SU-DHL-6 (cell line): Measurements from ENCODE around the gene ZSCAN1.

Experiments
- H2AFZ ChIP-seq: fragments of 200-600 bp; sonication (generic); 2 replicates; pipeline ENCODE4 v1.6.1; 2014; ENCODE audit warnings: low read depth, mild to moderate bottlenecking, moderate library complexity, mixed read lengths, antibody characterized with exemption, low read length; ENCODE audit not compliant: severe bottlenecking
- H3F3A ChIP-seq: fragments of 200-600 bp; shearing (Covaris generic); 2 replicates; pipeline ENCODE4 v1.6.0; 2016; ENCODE audit warnings: antibody characterized with exemption, mild to moderate bottlenecking; ENCODE audit not compliant: insufficient read depth
- H3K27ac ChIP-seq: fragments of 200-600 bp; sonication (generic); 2 replicates; pipeline ENCODE4 v1.5.1; 2016; ENCODE audit warnings: low read depth, mild to moderate bottlenecking, low read length, moderate library complexity, mixed read lengths
- H3K27me3 ChIP-seq: fragments of 200-600 bp; sonication (generic), shearing (Covaris generic); 2 replicates; pipeline ENCODE4 v1.6.0; 2014; ENCODE audit warnings: mild to moderate bottlenecking, low read length
- H3K36me3 ChIP-seq: fragments of 200-600 bp; sonication (generic); 2 replicates; pipeline ENCODE4 v1.6.1; 2014; ENCODE audit warnings: mild to moderate bottlenecking, low read length, mixed read lengths
- H3K4me2 ChIP-seq: fragments of 300-600, 200-600 bp; shearing (Covaris generic), sonication (generic); 2 replicates; pipeline ENCODE4 v1.6.0; 2014; ENCODE audit warnings: low read length, low read depth, mild to moderate bottlenecking; ENCODE audit not compliant: poor library complexity, severe bottlenecking
- H3K4me3 ChIP-seq: fragments of 200-600 bp; sonication (generic); 2 replicates; pipeline ENCODE4 v1.5.1; 2014; ENCODE audit warnings: antibody characterized with exemption, low read length, mild to moderate bottlenecking, mixed read lengths; ENCODE audit not compliant: insufficient read depth, poor library complexity, severe bottlenecking
- H3K79me2 ChIP-seq: fragments of 200-600 bp; sonication (generic); 2 replicates; pipeline ENCODE4 v1.6.1; 2014; ENCODE audit warnings: mild to moderate bottlenecking, low read length, moderate library complexity; ENCODE audit not compliant: insufficient read depth
- H3K9ac ChIP-seq: fragments of 200-600 bp; sonication (generic); 2 replicates; pipeline ENCODE4 v1.7.0; 2014; ENCODE audit warnings: mild to moderate bottlenecking, low read length
- H3K9me2 ChIP-seq: fragments of 200-600 bp; sonication (generic); replicated peaks from 2 replicates; pipeline ENCODE4 v1.6.1; 2014; ENCODE audit warnings: low read length; ENCODE audit not compliant: insufficient read depth
- H3K9me3 ChIP-seq: fragments of 200-600 bp; sonication (generic); 2 replicates; pipeline ENCODE4 v1.6.1; 2014; ENCODE audit warnings: low read length, mixed read lengths; ENCODE audit not compliant: insufficient read depth
- H4K20me1 ChIP-seq: fragments of 200-600 bp; sonication (generic); 2 replicates; pipeline ENCODE4 v1.6.1; 2014; ENCODE audit warnings: low read depth, mild to moderate bottlenecking, antibody characterized with exemption, low read length, moderate library complexity, mixed read lengths
- EZH2phosphoT487 ChIP-seq: fragments of 200-600 bp; sonication (generic), shearing (Covaris generic); conservative IDR thresholded peaks from 2 replicates; pipeline ENCODE4 v1.6.1; 2018; ENCODE audit warnings: mild to moderate bottlenecking, antibody characterized with exemption, low read length, moderate library complexity, mixed read lengths
- TF ChIP-seq, protein P1 (sequence below): fragments of 200-600 bp; sonication (generic); IDR thresholded peaks from one replicate; pipeline ENCODE4 v1.5.1; 2017; ENCODE audit warnings: antibody characterized with exemption, mild to moderate bottlenecking, low read length, moderate library complexity; ENCODE audit not compliant: insufficient read depth, poor library complexity, severe bottlenecking

The ZSCAN1 gene

DNA sequence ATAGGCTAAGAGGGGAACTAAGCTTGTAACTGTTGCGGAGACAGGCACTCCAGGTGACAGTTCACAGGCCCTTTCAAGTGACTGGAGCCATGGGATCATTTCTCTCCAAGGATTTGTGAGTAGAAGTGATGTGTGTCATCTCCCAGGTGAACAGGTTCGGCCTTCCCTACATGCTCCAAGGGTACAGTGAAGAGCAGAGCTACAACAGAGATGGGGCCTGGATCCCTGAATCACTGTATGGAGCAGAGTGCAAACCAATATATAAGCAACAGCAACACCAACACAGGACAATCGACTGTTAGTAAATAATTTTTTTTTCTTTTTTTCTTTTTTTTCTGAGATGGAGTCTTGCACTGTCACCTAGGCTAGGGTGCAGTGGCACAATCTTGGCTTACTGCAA, 49.2 kb downstream of the ZSCAN1 start:
- H3K9me3 ChIP-seq, result no peaks in the 10 kb centered on the region

DNA sequence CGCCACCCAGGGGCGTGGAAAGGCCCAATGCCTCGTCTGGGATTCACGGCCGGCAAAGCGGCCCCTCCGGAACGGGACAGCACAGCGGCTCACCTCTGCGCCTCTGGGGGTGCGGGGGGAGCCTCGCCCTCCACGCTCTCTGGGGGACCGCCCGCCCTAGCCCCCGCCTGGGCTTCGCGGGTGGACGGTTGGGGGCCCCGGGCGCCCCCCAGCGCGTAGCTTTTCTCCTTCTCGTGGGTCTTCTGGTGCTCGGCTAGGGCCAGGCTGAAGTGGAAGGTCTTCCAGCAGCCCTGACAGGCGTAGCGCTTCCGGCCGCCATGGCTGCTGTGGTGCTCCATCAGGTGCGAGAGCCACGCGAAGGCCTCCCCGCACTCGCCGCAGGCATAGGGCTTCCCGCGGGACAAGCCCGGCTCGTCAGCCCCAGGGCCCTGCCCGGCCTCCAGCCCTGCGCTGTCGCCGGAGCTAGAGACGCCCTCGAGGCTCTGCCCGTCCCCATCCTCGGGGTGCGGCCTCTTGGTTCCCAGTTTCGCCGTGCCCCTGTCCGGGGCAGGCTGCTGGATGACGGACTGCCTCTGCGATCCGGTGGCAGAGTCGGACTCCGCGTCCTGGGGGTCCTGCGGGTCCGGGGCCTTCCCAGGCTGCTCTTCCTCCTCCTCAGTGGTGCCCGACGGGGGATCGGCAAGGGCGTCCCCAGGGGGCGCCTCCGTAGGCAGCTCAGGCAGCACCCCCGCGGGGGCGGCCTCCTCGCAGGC, 50.9 kb downstream of the ZSCAN1 start:
- H3K79me2 ChIP-seq, result no peaks in the 10 kb centered on the region
- no peak overlapping the region for H3K4me2 ChIP-seq
- no peak overlapping the region for H2AFZ ChIP-seq
- no peaks in the 10 kb centered on the region for H4K20me1 ChIP-seq
- no peak overlapping the region for H3K9ac ChIP-seq
- H3K4me3 ChIP-seq, result no peak overlapping the region
- H3K9me2 ChIP-seq, result no peaks in the 10 kb centered on the region
- H3K36me3 ChIP-seq, result no peaks in the 10 kb centered on the region
- no peak overlapping the region for H3K27ac ChIP-seq
- no peak for TF ChIP-seq EZH2phosphoT487
- TF ChIP-seq, protein P1, sequence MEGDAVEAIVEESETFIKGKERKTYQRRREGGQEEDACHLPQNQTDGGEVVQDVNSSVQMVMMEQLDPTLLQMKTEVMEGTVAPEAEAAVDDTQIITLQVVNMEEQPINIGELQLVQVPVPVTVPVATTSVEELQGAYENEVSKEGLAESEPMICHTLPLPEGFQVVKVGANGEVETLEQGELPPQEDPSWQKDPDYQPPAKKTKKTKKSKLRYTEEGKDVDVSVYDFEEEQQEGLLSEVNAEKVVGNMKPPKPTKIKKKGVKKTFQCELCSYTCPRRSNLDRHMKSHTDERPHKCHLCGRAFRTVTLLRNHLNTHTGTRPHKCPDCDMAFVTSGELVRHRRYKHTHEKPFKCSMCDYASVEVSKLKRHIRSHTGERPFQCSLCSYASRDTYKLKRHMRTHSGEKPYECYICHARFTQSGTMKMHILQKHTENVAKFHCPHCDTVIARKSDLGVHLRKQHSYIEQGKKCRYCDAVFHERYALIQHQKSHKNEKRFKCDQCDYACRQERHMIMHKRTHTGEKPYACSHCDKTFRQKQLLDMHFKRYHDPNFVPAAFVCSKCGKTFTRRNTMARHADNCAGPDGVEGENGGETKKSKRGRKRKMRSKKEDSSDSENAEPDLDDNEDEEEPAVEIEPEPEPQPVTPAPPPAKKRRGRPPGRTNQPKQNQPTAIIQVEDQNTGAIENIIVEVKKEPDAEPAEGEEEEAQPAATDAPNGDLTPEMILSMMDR, result no peak
- no peaks in the 10 kb centered on the region for H3K9me3 ChIP-seq
- no peaks in the 10 kb centered on the region for H3K27me3 ChIP-seq
- no peaks in the 10 kb centered on the region for H3F3A ChIP-seq

More for the DNA sequence above, 49.2 kb downstream of the ZSCAN1 start:
- no peak overlapping the region for H3K4me3 ChIP-seq
- H3K27ac ChIP-seq, result no peak overlapping the region
- TF ChIP-seq, protein P1, result no peak
- no peak for TF ChIP-seq EZH2phosphoT487
- no peaks in the 10 kb centered on the region for H3K9me2 ChIP-seq
- H3K9ac ChIP-seq, result no peak overlapping the region
- no peak overlapping the region for H3K4me2 ChIP-seq
- H3K36me3 ChIP-seq, result no peaks in the 10 kb centered on the region
- H3K79me2 ChIP-seq, result no peaks in the 10 kb centered on the region
- no peaks in the 10 kb centered on the region for H3F3A ChIP-seq
- H3K27me3 ChIP-seq, result no peaks in the 10 kb centered on the region
- no peaks in the 10 kb centered on the region for H4K20me1 ChIP-seq
- H2AFZ ChIP-seq, result no peak overlapping the region

DNA sequence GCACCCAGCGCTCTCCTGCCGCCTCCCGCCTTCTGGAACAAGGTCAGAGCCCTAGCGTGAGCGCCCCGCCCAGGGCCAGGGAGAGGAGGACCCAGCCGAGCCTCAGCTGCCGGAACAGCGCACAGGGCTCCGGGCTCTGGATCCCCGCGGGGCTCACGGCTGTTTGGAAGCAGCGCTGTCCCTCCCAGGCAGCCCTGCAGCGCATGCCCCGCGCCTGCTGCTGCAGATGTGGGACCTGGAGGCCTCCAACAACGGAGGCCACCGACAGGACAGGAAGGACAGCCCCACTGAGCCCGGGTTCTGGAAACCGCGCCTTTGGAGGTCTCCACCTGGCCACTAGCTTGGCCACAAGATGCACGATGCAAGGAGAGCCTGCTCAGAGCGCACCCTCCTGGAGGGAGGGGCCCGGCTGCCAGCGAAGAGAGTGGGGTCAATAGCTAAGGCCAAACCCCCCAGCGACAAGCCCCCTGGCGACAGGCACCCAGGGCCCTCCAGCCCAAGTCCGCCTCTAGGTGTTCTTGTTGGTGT, 51.6 kb downstream of the ZSCAN1 start:
- Histone ChIP-seq H3K36me3 (no peaks in the 10 kb centered on the region), H2AFZ (no peak overlapping the region), H3K27me3 (no peaks in the 10 kb centered on the region), H3K4me3 (no peak overlapping the region), H3K9me2 (no peaks in the 10 kb centered on the region), H3K9ac (no peak overlapping the region), H4K20me1 (no peaks in the 10 kb centered on the region), H3K9me3 (no peaks in the 10 kb centered on the region), H3K79me2 (no peaks in the 10 kb centered on the region), H3K4me2 (no peak overlapping the region), H3K27ac (no peak overlapping the region), H3F3A (no peaks in the 10 kb centered on the region)
- TF ChIP-seq, protein P1, result no peak
- no peak for TF ChIP-seq EZH2phosphoT487
